H9 (cell line): ENCODE measurements around the gene JARID2. TPM values are rescaled to one million over a fixed set of nuclear protein-coding genes. Genes with fewer than 3 reads are reported as not detected.

ENCODE experiments used
- DNase-seq: peaks from one replicate; pipeline ENCODE4 v3.0.0-alpha.2; 2017
- H2AFZ ChIP-seq: one replicate; pipeline ENCODE4 v1.6.1; 2013; ENCODE audit warnings: mild to moderate bottlenecking, low read length, control low read depth, moderate library complexity
- H2AK5ac ChIP-seq: 2 replicates; pipeline ENCODE4 v1.6.1; 2013; ENCODE audit warnings: low read length, control low read depth, mixed read lengths; ENCODE audit not compliant: insufficient read length
- H2BK120ac ChIP-seq: one replicate; pipeline ENCODE4 v1.6.1; 2013; ENCODE audit warnings: low read depth, mild to moderate bottlenecking, low read length, control low read depth, inconsistent platforms; ENCODE audit not compliant: poor library complexity, severe bottlenecking
- H2BK12ac ChIP-seq: 2 replicates; pipeline ENCODE4 v1.6.1; 2013; ENCODE audit warnings: low read length, control low read depth, mixed read lengths, low read depth; ENCODE audit not compliant: insufficient read length
- H2BK15ac ChIP-seq: 2 replicates; pipeline ENCODE4 v1.6.1; 2013; ENCODE audit warnings: low read depth, low read length, control low read depth
- H2BK20ac ChIP-seq: one replicate; pipeline ENCODE4 v1.6.1; 2013; ENCODE audit warnings: low read depth, mild to moderate bottlenecking, low read length, control low read depth, inconsistent platforms; ENCODE audit not compliant: poor library complexity, severe bottlenecking
- H2BK5ac ChIP-seq: 2 replicates; pipeline ENCODE4 v1.6.1; 2013; ENCODE audit warnings: low read length, control low read depth, mixed read lengths; ENCODE audit not compliant: insufficient read length
- H3K14ac ChIP-seq: 2 replicates; pipeline ENCODE4 v1.6.1; 2013; ENCODE audit warnings: low read length, control low read depth; ENCODE audit not compliant: insufficient read depth
- H3K18ac ChIP-seq: 2 replicates; pipeline ENCODE4 v1.6.1; 2013; ENCODE audit warnings: low read depth, mild to moderate bottlenecking, mixed read lengths, low read length, control low read depth; ENCODE audit not compliant: insufficient read length
- H3K23ac ChIP-seq: 2 replicates; pipeline ENCODE4 v1.6.1; 2013; ENCODE audit warnings: low read length, control low read depth, mixed read lengths, low read depth; ENCODE audit not compliant: insufficient read length
- H3K23me2 ChIP-seq: 2 replicates; pipeline ENCODE4 v1.6.1; 2013; ENCODE audit warnings: low read depth, mild to moderate bottlenecking, mixed read lengths, low read length, control low read depth; ENCODE audit not compliant: insufficient read length, poor library complexity, severe bottlenecking
- H3K27ac ChIP-seq: 2 replicates; pipeline ENCODE4 v1.5.1; 2013; ENCODE audit warnings: low read length, control low read depth, mixed read lengths, low read depth; ENCODE audit not compliant: insufficient read length
- H3K27me3 ChIP-seq: 2 replicates; pipeline ENCODE4 v1.6.1; 2013; ENCODE audit warnings: low read length, control low read depth, inconsistent platforms; ENCODE audit not compliant: insufficient read depth
- H3K4ac ChIP-seq: 2 replicates; pipeline ENCODE4 v1.6.1; 2013; ENCODE audit warnings: low read depth, mild to moderate bottlenecking, control low read depth, inconsistent platforms, low read length, moderate library complexity
- H3K4me1 ChIP-seq: 2 replicates; pipeline ENCODE4 v1.6.1; 2013; ENCODE audit warnings: low read length, control low read depth, inconsistent platforms; ENCODE audit not compliant: insufficient read depth
- H3K4me2 ChIP-seq: 2 replicates; pipeline ENCODE4 v1.6.1; 2013; ENCODE audit warnings: low read length, control low read depth, mixed read lengths; ENCODE audit not compliant: insufficient read length, insufficient read depth
- H3K56ac ChIP-seq: 2 replicates; pipeline ENCODE4 v1.6.1; 2013; ENCODE audit warnings: low read depth, mild to moderate bottlenecking, mixed read lengths, low read length, control low read depth; ENCODE audit not compliant: insufficient read length
- H3K79me1 ChIP-seq: 2 replicates; pipeline ENCODE4 v1.6.1; 2013; ENCODE audit warnings: low read depth, mild to moderate bottlenecking, moderate library complexity, low read length, control low read depth, inconsistent platforms; ENCODE audit not compliant: insufficient read depth, poor library complexity, severe bottlenecking
- H3K79me2 ChIP-seq: 2 replicates; pipeline ENCODE4 v1.6.1; 2013; ENCODE audit warnings: low read length, control low read depth, inconsistent platforms; ENCODE audit not compliant: insufficient read depth
- H3K9ac ChIP-seq: 2 replicates; pipeline ENCODE4 v1.6.1; 2013; ENCODE audit warnings: low read length, control low read depth, mixed read lengths; ENCODE audit not compliant: insufficient read length; ENCODE audit errors: extremely low read depth
- H3K9me3 ChIP-seq: one replicate; pipeline ENCODE4 v1.6.1; 2013; ENCODE audit warnings: low read depth, low read length, inconsistent platforms; ENCODE audit not compliant: control insufficient read depth
- H3T11ph ChIP-seq: one replicate; pipeline ENCODE4 v1.6.1; 2013; ENCODE audit warnings: mild to moderate bottlenecking, low read length, control low read depth, inconsistent platforms
- H4K20me1 ChIP-seq: one replicate; pipeline ENCODE4 v1.6.1; 2013; ENCODE audit not compliant: control insufficient read depth, insufficient read length, insufficient read depth
- H4K5ac ChIP-seq: 2 replicates; pipeline ENCODE4 v1.6.1; 2013; ENCODE audit warnings: low read depth, mild to moderate bottlenecking, mixed read lengths, low read length, control low read depth; ENCODE audit not compliant: insufficient read length
- H4K8ac ChIP-seq: replicated peaks from 2 replicates; pipeline ENCODE4 v1.6.1; 2013; ENCODE audit warnings: low read length, control low read depth, mixed read lengths, low read depth; ENCODE audit not compliant: insufficient read length
- H4K91ac ChIP-seq: 2 replicates; pipeline ENCODE4 v1.6.1; 2013; ENCODE audit warnings: low read depth, mild to moderate bottlenecking, moderate library complexity, mixed read lengths, low read length, control low read depth; ENCODE audit not compliant: insufficient read length
- H3K27ac Mint-ChIP-seq, 3 experiments: 2 replicates in 2 of 3; 3 replicates in 1 of 3; pipeline ENCODE4 v1.8.0; 2020 to 2021; ENCODE audit warnings: mixed read lengths in 3 of 3, mild to moderate bottlenecking in 1 of 3, moderate library complexity in 1 of 3
- H3K27me3 Mint-ChIP-seq: 2 replicates; pipeline ENCODE4 v1.8.0; 2021; ENCODE audit warnings: low read depth, mild to moderate bottlenecking, moderate library complexity, mixed read lengths
- H3K36me3 Mint-ChIP-seq, 3 experiments: 2 replicates in 2 of 3; 3 replicates in 1 of 3; pipeline ENCODE4 v1.8.0; 2020 to 2021; ENCODE audit warnings: low read depth in 3 of 3, mixed read lengths in 3 of 3; ENCODE audit not compliant: insufficient read depth in 1 of 3
- H3K4me1 Mint-ChIP-seq, 2 experiments: 2 replicates each; pipeline ENCODE4 v1.8.0; 2020; ENCODE audit warnings: mixed read lengths in 2 of 2
- H3K4me3 Mint-ChIP-seq, 2 experiments: 2 replicates in 1 of 2; 3 replicates in 1 of 2; pipeline ENCODE4 v1.8.0; 2020 to 2021; ENCODE audit warnings: mild to moderate bottlenecking in 2 of 2, mixed read lengths in 2 of 2, moderate library complexity in 1 of 2
- H3K9me3 Mint-ChIP-seq, 2 experiments: 2 replicates in 1 of 2; 3 replicates in 1 of 2; pipeline ENCODE4 v1.8.0; 2020; ENCODE audit warnings: mild to moderate bottlenecking in 2 of 2, mixed read lengths in 2 of 2, moderate library complexity in 1 of 2
- CTCF ChIP-seq: fragments of 200-600 bp; sonication (generic); conservative IDR thresholded peaks from 3 replicates; pipeline ENCODE4 v1.8.0; 2021; ENCODE audit warnings: antibody characterized with exemption, mild to moderate bottlenecking
- WGBS: extraction: QIAGEN DNeasy Blood & Tissue Kit; methylation state at CpG from one replicate; pipeline ENCODE4 v1.1.7; 2013; ENCODE audit warnings: missing lambda C conversion rate, low lambda C conversion rate, mixed read lengths; ENCODE audit not compliant: insufficient read length; ENCODE audit errors: extremely low coverage; 5-methylcytosine and 5-hydroxymethylcytosine counted together
- total RNA-seq: library from RNA; stranded (reverse); gene quantifications from 2 replicates; pipeline ENCODE4 v1.2.1, GENCODE V29; 2021

JARID2 gene
- total RNA-seq, 1 experiment from 2014 or later: 174 TPM

- H3K4me2 ChIP-seq: peak overlapping the region; percentile 83
- H2BK12ac ChIP-seq: no peak overlapping the region
- no peak overlapping the region for H4K8ac ChIP-seq
- no peaks in the 10 kb centered on the region for H3K79me1 ChIP-seq
- no peak overlapping the region for H2BK120ac ChIP-seq
- H3K56ac ChIP-seq: no peak overlapping the region
- H4K5ac ChIP-seq: no peak overlapping the region
- no peak overlapping the region for H3K14ac ChIP-seq
- peaks cover 39% of the 10 kb centered on the region for H3K4me1 ChIP-seq
- H2BK20ac ChIP-seq: no peak overlapping the region
- no peak overlapping the region for H3K23ac ChIP-seq
- H2BK15ac ChIP-seq: no peak overlapping the region
- Mint-ChIP-seq H3K27ac (peak overlapping the region; percentile 70 to 94 (median 89)), H3K4me3 (peak overlapping the region; percentile 46 to 66), H3K4me1 (peaks cover 86 to 92% of the 10 kb centered on the region in 2 experiments), H3K27me3 (no peaks in the 10 kb centered on the region), H3K9me3 (no peaks in the 10 kb centered on the region), H3K36me3 (peaks cover 18 to 30% (median 24%) of the 10 kb centered on the region in 3 experiments)
- peak overlapping the region; percentile 76 for H3K27ac ChIP-seq
- no peak overlapping the region for H3K9ac ChIP-seq
- no peak overlapping the region for H3K4ac ChIP-seq
- H2BK5ac ChIP-seq: no peak overlapping the region
- no CpG with 5 or more reads among the region's 10 CpGs for WGBS
- no peaks in the 10 kb centered on the region for H4K20me1 ChIP-seq
- peak; percentile 82 for DNase-seq
- H4K91ac ChIP-seq: no peak overlapping the region
- H3K18ac ChIP-seq: no peak overlapping the region
- no peak overlapping the region for H2AFZ ChIP-seq
- H3T11ph ChIP-seq: no peak overlapping the region
- no peaks in the 10 kb centered on the region for H3K27me3 ChIP-seq
- H2AK5ac ChIP-seq: no peak overlapping the region
- TF ChIP-seq CTCF: no peak
- peaks cover 6% of the 10 kb centered on the region for H3K23me2 ChIP-seq
- H3K79me2 ChIP-seq: peaks cover 94% of the 10 kb centered on the region
- no peaks in the 10 kb centered on the region for H3K9me3 ChIP-seq
These were observed 22.5 kb downstream of the JARID2 start for GRCh38 chr6:15268137-15268908.
